HCT116 (cell line): ENCODE measurements around the gene AGBL1. TPM values are rescaled to one million over a fixed set of nuclear protein-coding genes. Genes with fewer than 3 reads are reported as not detected.

ENCODE experiments used
- ATAC-seq: fragments of 200-7000 bp; cut with Tn5 transposase; 2 replicates; pipeline ENCODE4 v1.9.1; 2020; ENCODE audit warnings: mild to moderate bottlenecking, moderate library complexity
- BruUV-seq: library from RNA; stranded (reverse); fragments of 400-500 nt; replicated peaks from 2 replicates; lab custom pipeline; 2021; lab: Mats Ljungman, UMichigan
- CTCF ChIA-PET: fragments of 300-600 bp; sonication (Branson Sonifier 250); formaldehyde crosslinking; loops from one replicate; lab custom pipeline; 2021; ENCODE audit warnings: antibody characterized with exemption; lab: Charles Lee
- POLR2A ChIA-PET: fragments of 300-600, 350-600 bp; sonication (Branson Sonifier 250); formaldehyde crosslinking; loops from one replicate; lab custom pipeline; 2021; ENCODE audit warnings: antibody characterized with exemption; lab: Charles Lee
- RAD21 ChIA-PET, 2 experiments: fragments of 300-600 bp; sonication (Branson Sonifier 250); formaldehyde crosslinking; loops; one replicate each; lab custom pipeline; 2023; ENCODE audit warnings: low total read pairs in 2 of 2; ENCODE audit not compliant: uncharacterized antibody in 2 of 2, unreplicated experiment in 2 of 2, low non-redundant PET in 1 of 2; lab: Charles Lee
- DNase-seq: peaks from one replicate; pipeline ENCODE4 v3.0.0-alpha.2; 2010; ENCODE audit warnings: low read depth, low spot score
- H2AFZ ChIP-seq: fragments of 200-600 bp; shearing (Covaris generic), sonication (generic); 2 replicates; pipeline ENCODE4 v1.6.1; 2017; ENCODE audit warnings: low read depth, mixed run types, mixed read lengths, antibody characterized with exemption, low read length; ENCODE audit not compliant: poor library complexity, severe bottlenecking
- H3K27ac ChIP-seq: 2 replicates; pipeline ENCODE4 v1.5.1; 2012; ENCODE audit warnings: low read depth, low read length
- H3K27me3 ChIP-seq: fragments of 200-600 bp; sonication (generic); 2 replicates; pipeline ENCODE4 v1.6.1; 2016; ENCODE audit warnings: mixed run types, low read length, mixed read lengths; ENCODE audit not compliant: insufficient read depth
- H3K36me3 ChIP-seq, 2 experiments: fragments of 200-500 bp in 1 of 2; fragments of 200-600 bp in 1 of 2; sonication (Bioruptor generic) in 1 of 2; sonication (generic) in 1 of 2; 2 replicates each; pipeline versions ENCODE4 v1.5.1 to v1.6.1; 2014 to 2016; ENCODE audit warnings: low read length in 2 of 2, inconsistent platforms in 1 of 2, mixed read lengths in 1 of 2, mixed run types in 1 of 2; ENCODE audit not compliant: insufficient read depth in 2 of 2, control insufficient read depth in 1 of 2
- H3K4me1 ChIP-seq, 2 experiments: fragments of 200-600 bp in 1 of 2; sonication (generic) in 1 of 2; 2 replicates each; pipeline versions ENCODE4 v1.5.1 to v1.6.1; 2012 to 2017; ENCODE audit warnings: low read length in 2 of 2, inconsistent platforms in 1 of 2, mild to moderate bottlenecking in 1 of 2, mixed read lengths in 1 of 2, mixed run types in 1 of 2, moderate library complexity in 1 of 2; ENCODE audit not compliant: insufficient read depth in 2 of 2, control insufficient read depth in 1 of 2
- H3K4me2 ChIP-seq: fragments of 200-600 bp; sonication (generic); 2 replicates; pipeline ENCODE4 v1.6.1; 2017; ENCODE audit warnings: mixed run types, low read length, mixed read lengths
- H3K4me3 ChIP-seq, 2 experiments: fragments of 200-600 bp in 1 of 2; sonication (generic) in 1 of 2; replicated peaks in 1 of 2; 2 replicates each; pipeline ENCODE4 v1.5.1; 2011 to 2016; ENCODE audit warnings: low read length in 2 of 2, control low read depth in 1 of 2, low read depth in 1 of 2, mild to moderate bottlenecking in 1 of 2, mixed read lengths in 1 of 2, mixed run types in 1 of 2
- H3K79me2 ChIP-seq: fragments of 200-600 bp; sonication (generic); 2 replicates; pipeline ENCODE4 v1.6.1; 2017; ENCODE audit warnings: mild to moderate bottlenecking, mixed run types, low read length, moderate library complexity, mixed read lengths; ENCODE audit not compliant: insufficient read depth
- H3K9ac ChIP-seq: fragments of 200-600 bp; sonication (generic); 2 replicates; pipeline ENCODE4 v1.6.1; 2016; ENCODE audit warnings: low read length, mixed read lengths
- H3K9me2 ChIP-seq: fragments of 200-600 bp; sonication (generic), shearing (Covaris generic); 2 replicates; pipeline ENCODE4 v1.6.1; 2017; ENCODE audit warnings: mixed run types, mild to moderate bottlenecking, moderate library complexity; ENCODE audit not compliant: insufficient read depth
- H3K9me3 ChIP-seq, 2 experiments: fragments of 200-500 bp in 1 of 2; fragments of 200-600 bp in 1 of 2; sonication (Bioruptor generic) in 1 of 2; sonication (generic) in 1 of 2; 2 replicates each; pipeline ENCODE4 v1.6.1; 2014 to 2017; ENCODE audit warnings: low read length in 2 of 2, mixed read lengths in 2 of 2, inconsistent platforms in 1 of 2, low read depth in 1 of 2, mild to moderate bottlenecking in 1 of 2, mixed run types in 1 of 2, moderate library complexity in 1 of 2; ENCODE audit not compliant: control insufficient read depth in 1 of 2, insufficient read depth in 1 of 2
- H4K20me1 ChIP-seq: fragments of 200-600 bp; sonication (generic), shearing (Covaris generic); 2 replicates; pipeline ENCODE4 v1.6.1; 2017; ENCODE audit warnings: mixed run types, mild to moderate bottlenecking, moderate library complexity; ENCODE audit not compliant: insufficient read depth
- CBX3 ChIP-seq: IDR thresholded peaks from 2 replicates; pipeline ENCODE4 v1.6.1; 2012; ENCODE audit warnings: low read depth
- CEBPB ChIP-seq: IDR thresholded peaks from 2 replicates; pipeline ENCODE4 v1.6.1; 2012; ENCODE audit warnings: low read depth
- EZH2 ChIP-seq: fragments of 200-600 bp; sonication (generic); IDR thresholded peaks from 2 replicates; pipeline ENCODE4 v1.6.1; 2017; ENCODE audit warnings: antibody characterized with exemption, mixed run types
- EZH2phosphoT487 ChIP-seq: fragments of 200-600 bp; IDR thresholded peaks from 2 replicates; pipeline ENCODE4 v1.6.1; 2018; ENCODE audit warnings: antibody characterized with exemption, borderline replicate concordance
- JUND ChIP-seq: IDR thresholded peaks from 2 replicates; pipeline ENCODE4 v1.6.1; 2012
- SP1 ChIP-seq: IDR thresholded peaks from 2 replicates; pipeline ENCODE4 v1.6.1; 2012; ENCODE audit warnings: low read depth
- TCF7L2 ChIP-seq: IDR thresholded peaks from 2 replicates; pipeline ENCODE4 v1.7.0; 2011; ENCODE audit warnings: borderline replicate concordance, inconsistent platforms; ENCODE audit not compliant: insufficient read depth, insufficient read length; ENCODE audit errors: extremely low read depth
- YY1 ChIP-seq: IDR thresholded peaks from 2 replicates; pipeline ENCODE4 v1.6.1; 2011; ENCODE audit warnings: low read length, low read depth, moderate library complexity, mild to moderate bottlenecking; ENCODE audit not compliant: insufficient replicate concordance; ENCODE audit errors: extremely low read depth
- ZFX ChIP-seq: fragments of 450-650 bp; IDR thresholded peaks from 2 replicates; pipeline ENCODE4 v1.6.1; 2017
- ZNF274 ChIP-seq: fragments of 200-500 bp; sonication (Bioruptor generic); IDR thresholded peaks from 2 replicates; pipeline ENCODE4 v1.6.1; 2014; ENCODE audit warnings: mild to moderate bottlenecking, low read depth, low read length, inconsistent platforms
- intact Hi-C: fragments of 100-400 bp; cut with micrococcal nuclease; formaldehyde crosslinking; loops from 2 replicates; pipeline ENCODE4 v1.10.0; 2022
- total RNA-seq: library from RNA; stranded (reverse); gene quantifications from one replicate; pipeline ENCODE4 v1.2.1, GENCODE V29; 2021; ENCODE audit not compliant: unreplicated experiment
- TF ChIP-seq, protein P1 (sequence below), 3 experiments: fragments of 200-600 bp in 1 of 3; sonication (generic) in 1 of 3; IDR thresholded peaks in 2 of 3; conservative IDR thresholded peaks in 1 of 3; 2 replicates each; pipeline ENCODE4 v1.5.1; 2012 to 2017; ENCODE audit warnings: low read depth in 2 of 3, low read length in 2 of 3, antibody characterized with exemption in 1 of 3, borderline replicate concordance in 1 of 3, control low read depth in 1 of 3, mild to moderate bottlenecking in 1 of 3, mixed read lengths in 1 of 3, mixed run types in 1 of 3, moderate library complexity in 1 of 3; ENCODE audit not compliant: insufficient read depth in 1 of 3
- TF ChIP-seq, protein P2 (sequence below): IDR thresholded peaks from 2 replicates; pipeline ENCODE4 v1.6.1; 2012; ENCODE audit warnings: low read depth
- TF ChIP-seq, protein P3 (sequence below): IDR thresholded peaks from 2 replicates; pipeline ENCODE4 v1.6.1; 2012
- TF ChIP-seq, protein P4 (sequence below): IDR thresholded peaks from 2 replicates; pipeline ENCODE4 v1.6.1; 2012

The AGBL1 gene
- total RNA-seq, 1 experiment from 2014 or later = not detected

DNA sequence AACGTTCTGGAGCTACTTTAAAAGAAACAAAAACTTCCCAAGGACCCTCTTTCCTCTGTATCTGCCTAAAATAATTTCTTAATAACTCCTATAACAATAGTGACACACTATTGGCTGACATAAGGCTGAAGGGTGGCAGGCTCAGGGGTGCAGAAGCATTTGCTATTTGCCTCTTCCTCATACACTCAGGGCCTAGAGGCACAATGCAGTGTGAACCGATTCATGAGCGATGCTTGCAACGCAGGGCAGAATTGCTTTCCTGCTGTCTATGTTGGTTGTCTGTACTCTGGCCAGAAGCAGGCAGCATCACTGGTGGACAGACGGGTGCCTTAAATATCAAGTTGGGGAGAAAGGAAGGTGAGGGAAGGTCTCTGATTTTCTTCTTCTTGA lies 157.4 kb downstream of the AGBL1 start:
- no peak for DNase-seq
- Histone ChIP-seq H3K9me2 (no peaks in the 10 kb centered on the region), H3K4me3 (no peak overlapping the region), H3K9ac (no peak overlapping the region), H4K20me1 (no peaks in the 10 kb centered on the region), H3K4me1 (no peaks in the 10 kb centered on the region), H3K27ac (no peak overlapping the region), H3K27me3 (no peaks in the 10 kb centered on the region), H2AFZ (no peak overlapping the region), H3K9me3 (peaks cover 0 to 4% of the 10 kb centered on the region in 2 experiments; a peak in 2 of 4 replicates), H3K79me2 (no peaks in the 10 kb centered on the region), H3K4me2 (no peak overlapping the region), H3K36me3 (no peaks in the 10 kb centered on the region)
- POLR2A ChIA-PET = no interaction called here
- RAD21 ChIA-PET = no interaction called here
- TF ChIP-seq CBX3 = no peak
- TF ChIP-seq, protein P1, sequence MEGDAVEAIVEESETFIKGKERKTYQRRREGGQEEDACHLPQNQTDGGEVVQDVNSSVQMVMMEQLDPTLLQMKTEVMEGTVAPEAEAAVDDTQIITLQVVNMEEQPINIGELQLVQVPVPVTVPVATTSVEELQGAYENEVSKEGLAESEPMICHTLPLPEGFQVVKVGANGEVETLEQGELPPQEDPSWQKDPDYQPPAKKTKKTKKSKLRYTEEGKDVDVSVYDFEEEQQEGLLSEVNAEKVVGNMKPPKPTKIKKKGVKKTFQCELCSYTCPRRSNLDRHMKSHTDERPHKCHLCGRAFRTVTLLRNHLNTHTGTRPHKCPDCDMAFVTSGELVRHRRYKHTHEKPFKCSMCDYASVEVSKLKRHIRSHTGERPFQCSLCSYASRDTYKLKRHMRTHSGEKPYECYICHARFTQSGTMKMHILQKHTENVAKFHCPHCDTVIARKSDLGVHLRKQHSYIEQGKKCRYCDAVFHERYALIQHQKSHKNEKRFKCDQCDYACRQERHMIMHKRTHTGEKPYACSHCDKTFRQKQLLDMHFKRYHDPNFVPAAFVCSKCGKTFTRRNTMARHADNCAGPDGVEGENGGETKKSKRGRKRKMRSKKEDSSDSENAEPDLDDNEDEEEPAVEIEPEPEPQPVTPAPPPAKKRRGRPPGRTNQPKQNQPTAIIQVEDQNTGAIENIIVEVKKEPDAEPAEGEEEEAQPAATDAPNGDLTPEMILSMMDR (IDR thresholded peaks at IDR 0.05 in 2 of 3, conservative IDR thresholded peaks at IDR 0.05 in 1 of 3; ENCODE audit: borderline replicate concordance in 1 of 3, insufficient read depth in 1 of 3, low read depth in 2 of 3, low read length in 2 of 3) = no peak
- intact Hi-C loops = no loop called here
- no peak for ATAC-seq
- CTCF ChIA-PET = no interaction called here
- no TSS peak for BruUV-seq

DNA sequence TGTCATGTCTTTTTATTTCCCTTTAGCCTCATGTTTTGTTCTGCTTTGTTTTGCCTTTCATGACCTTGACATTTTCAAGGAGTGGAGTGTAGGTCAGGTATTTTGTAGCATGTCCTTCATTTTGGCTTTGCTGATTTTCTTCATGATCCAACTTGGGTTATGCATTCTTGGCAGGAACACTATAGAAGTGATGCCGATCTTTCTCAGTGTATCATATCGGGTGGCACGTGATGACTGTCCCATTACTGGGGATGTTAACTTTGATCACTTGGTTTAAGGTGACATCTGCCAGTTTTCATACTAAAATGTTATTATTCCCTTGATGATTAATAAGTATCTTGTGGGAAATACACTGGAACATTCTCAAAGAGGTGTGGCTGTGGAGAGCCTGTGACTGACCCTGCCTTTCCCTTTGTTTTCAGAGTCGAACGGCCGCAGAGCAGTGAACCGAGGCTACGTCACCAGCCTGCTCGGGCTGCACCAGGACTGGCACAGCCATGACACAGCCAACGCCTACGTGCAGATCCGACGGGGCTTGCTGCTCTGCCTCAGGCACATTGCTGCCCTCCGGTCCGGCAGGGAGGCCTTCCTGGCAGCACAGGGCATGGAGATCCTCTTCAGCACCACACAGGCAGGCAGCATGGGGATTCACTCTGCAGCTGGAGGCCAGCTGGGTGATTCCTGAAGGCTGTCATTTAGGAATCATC lies 167.7 kb downstream of the AGBL1 start:
- DNase-seq = no peak
- Histone ChIP-seq H3K36me3 (no peaks in the 10 kb centered on the region), H2AFZ (no peak overlapping the region), H3K9me3 (peaks cover 0 to 3% of the 10 kb centered on the region in 2 experiments; a peak in 2 of 4 replicates), H3K79me2 (no peaks in the 10 kb centered on the region), H4K20me1 (no peaks in the 10 kb centered on the region), H3K27ac (no peak overlapping the region), H3K4me3 (no peak overlapping the region), H3K9ac (no peak overlapping the region), H3K4me2 (no peak overlapping the region), H3K4me1 (no peaks in the 10 kb centered on the region), H3K9me2 (no peaks in the 10 kb centered on the region), H3K27me3 (no peaks in the 10 kb centered on the region)
- ATAC-seq = no peak
- CTCF ChIA-PET = no interaction called here
- intact Hi-C loops = no loop called here
- POLR2A ChIA-PET = no interaction called here
- no TSS peak for BruUV-seq
- RAD21 ChIA-PET = no interaction called here
- TF ChIP-seq YY1 (no peak), EZH2 (no peak), CEBPB (no peak), EZH2phosphoT487 (no peak), CBX3 (no peak), ZNF274 (no peak), SP1 (no peak), JUND (no peak), ZFX (no peak), TCF7L2 (no peak)
- TF ChIP-seq, protein P2, sequence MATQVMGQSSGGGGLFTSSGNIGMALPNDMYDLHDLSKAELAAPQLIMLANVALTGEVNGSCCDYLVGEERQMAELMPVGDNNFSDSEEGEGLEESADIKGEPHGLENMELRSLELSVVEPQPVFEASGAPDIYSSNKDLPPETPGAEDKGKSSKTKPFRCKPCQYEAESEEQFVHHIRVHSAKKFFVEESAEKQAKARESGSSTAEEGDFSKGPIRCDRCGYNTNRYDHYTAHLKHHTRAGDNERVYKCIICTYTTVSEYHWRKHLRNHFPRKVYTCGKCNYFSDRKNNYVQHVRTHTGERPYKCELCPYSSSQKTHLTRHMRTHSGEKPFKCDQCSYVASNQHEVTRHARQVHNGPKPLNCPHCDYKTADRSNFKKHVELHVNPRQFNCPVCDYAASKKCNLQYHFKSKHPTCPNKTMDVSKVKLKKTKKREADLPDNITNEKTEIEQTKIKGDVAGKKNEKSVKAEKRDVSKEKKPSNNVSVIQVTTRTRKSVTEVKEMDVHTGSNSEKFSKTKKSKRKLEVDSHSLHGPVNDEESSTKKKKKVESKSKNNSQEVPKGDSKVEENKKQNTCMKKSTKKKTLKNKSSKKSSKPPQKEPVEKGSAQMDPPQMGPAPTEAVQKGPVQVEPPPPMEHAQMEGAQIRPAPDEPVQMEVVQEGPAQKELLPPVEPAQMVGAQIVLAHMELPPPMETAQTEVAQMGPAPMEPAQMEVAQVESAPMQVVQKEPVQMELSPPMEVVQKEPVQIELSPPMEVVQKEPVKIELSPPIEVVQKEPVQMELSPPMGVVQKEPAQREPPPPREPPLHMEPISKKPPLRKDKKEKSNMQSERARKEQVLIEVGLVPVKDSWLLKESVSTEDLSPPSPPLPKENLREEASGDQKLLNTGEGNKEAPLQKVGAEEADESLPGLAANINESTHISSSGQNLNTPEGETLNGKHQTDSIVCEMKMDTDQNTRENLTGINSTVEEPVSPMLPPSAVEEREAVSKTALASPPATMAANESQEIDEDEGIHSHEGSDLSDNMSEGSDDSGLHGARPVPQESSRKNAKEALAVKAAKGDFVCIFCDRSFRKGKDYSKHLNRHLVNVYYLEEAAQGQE = no peak
- TF ChIP-seq, protein P3, sequence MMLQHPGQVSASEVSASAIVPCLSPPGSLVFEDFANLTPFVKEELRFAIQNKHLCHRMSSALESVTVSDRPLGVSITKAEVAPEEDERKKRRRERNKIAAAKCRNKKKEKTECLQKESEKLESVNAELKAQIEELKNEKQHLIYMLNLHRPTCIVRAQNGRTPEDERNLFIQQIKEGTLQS = no peak
- TF ChIP-seq, protein P4, sequence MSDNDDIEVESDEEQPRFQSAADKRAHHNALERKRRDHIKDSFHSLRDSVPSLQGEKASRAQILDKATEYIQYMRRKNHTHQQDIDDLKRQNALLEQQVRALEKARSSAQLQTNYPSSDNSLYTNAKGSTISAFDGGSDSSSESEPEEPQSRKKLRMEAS = no peak
